H1 (cell line): Measurements from ENCODE around the gene ANKRD24. TPM values are rescaled to one million over a fixed set of nuclear protein-coding genes. Genes with fewer than 3 reads are reported as not detected.

Experiments used
- CTCF ChIA-PET: fragments of 300-600 bp; sonication (Branson Sonifier 250); formaldehyde crosslinking; loops from one replicate; lab custom pipeline; 2021; ENCODE audit not compliant: partially characterized antibody; lab: Charles Lee
- POLR2A ChIA-PET: fragments of 300-600 bp; sonication (Branson Sonifier 250); formaldehyde crosslinking; loops from one replicate; lab custom pipeline; 2021; ENCODE audit warnings: inconsistent platforms; ENCODE audit not compliant: partially characterized antibody; lab: Charles Lee
- DNase-seq, 2 experiments: peaks; one replicate each; pipeline versions ENCODE4 v3.0.0 to v3.0.0-alpha.2; 2010 to 2022; ENCODE audit warnings: low spot score in 2 of 2, low read depth in 1 of 2, mixed read lengths in 1 of 2
- FAIRE-seq: peaks from 2 replicates; lab custom pipeline; 2011; peaks lifted over from hg19 to GRCh38; lab: Jason Lieb, UNC
- H2AFZ ChIP-seq: 2 replicates; pipeline ENCODE4 v1.8.1; 2012; ENCODE audit warnings: low read length, inconsistent platforms
- H2AK5ac ChIP-seq: 2 replicates; pipeline ENCODE4 v1.6.1; 2013; ENCODE audit warnings: low read depth, low read length
- H2BK120ac ChIP-seq: replicated peaks from 2 replicates; pipeline ENCODE3; 2013; ENCODE audit warnings: low read depth, low read length, inconsistent platforms
- H2BK12ac ChIP-seq: 2 replicates; pipeline ENCODE4 v1.6.1; 2013; ENCODE audit warnings: low read depth, low read length
- H2BK15ac ChIP-seq: 2 replicates; pipeline ENCODE4 v1.6.1; 2013; ENCODE audit warnings: low read length
- H2BK20ac ChIP-seq: 2 replicates; pipeline ENCODE4 v1.6.1; 2013; ENCODE audit warnings: low read length
- H2BK5ac ChIP-seq: 2 replicates; pipeline ENCODE4 v1.6.1; 2013; ENCODE audit warnings: low read depth, low read length
- H3K14ac ChIP-seq: 2 replicates; pipeline ENCODE4 v1.6.1; 2013; ENCODE audit warnings: inconsistent platforms; ENCODE audit not compliant: insufficient read length
- H3K18ac ChIP-seq: 2 replicates; pipeline ENCODE4 v1.6.1; 2013; ENCODE audit warnings: low read length; ENCODE audit errors: extremely low read depth
- H3K23ac ChIP-seq: 2 replicates; pipeline ENCODE4 v1.6.1; 2013; ENCODE audit warnings: inconsistent platforms; ENCODE audit not compliant: insufficient read length
- H3K23me2 ChIP-seq: 2 replicates; pipeline ENCODE4 v1.6.1; 2013; ENCODE audit warnings: low read depth, low read length
- H3K27ac ChIP-seq: 2 replicates; pipeline ENCODE4 v1.6.1; 2011; ENCODE audit warnings: low read depth, low read length, inconsistent platforms
- H3K27me3 ChIP-seq, 4 experiments: replicated peaks in 1 of 4; 1 replicate in 1 of 4; 2 replicates in 3 of 4; pipeline versions ENCODE4 v1.6.1 to v1.8.1; 2011 to 2013; ENCODE audit warnings: low read length in 3 of 4, mild to moderate bottlenecking in 3 of 4, inconsistent platforms in 2 of 4, mixed read lengths in 2 of 4, moderate library complexity in 1 of 4; ENCODE audit not compliant: control insufficient read depth in 3 of 4, insufficient read depth in 3 of 4; ENCODE audit errors: extremely low read depth in 1 of 4
- H3K36me3 ChIP-seq, 4 experiments: 2 replicates each; pipeline versions ENCODE4 v1.6.1 to v1.8.1; 2011 to 2013; ENCODE audit warnings: mild to moderate bottlenecking in 4 of 4, low read length in 3 of 4, moderate library complexity in 2 of 4, control low read depth in 1 of 4, inconsistent platforms in 1 of 4; ENCODE audit not compliant: insufficient read depth in 4 of 4, control insufficient read depth in 2 of 4
- H3K4ac ChIP-seq: replicated peaks from 2 replicates; pipeline ENCODE3; 2013; ENCODE audit warnings: low read length, low read depth, mixed read lengths, inconsistent platforms; ENCODE audit not compliant: insufficient read length
- H3K4me1 ChIP-seq, 4 experiments: replicated peaks in 1 of 4; 1 replicate in 1 of 4; 2 replicates in 3 of 4; pipeline versions ENCODE4 v1.6.1 to v1.8.1; 2011 to 2013; ENCODE audit warnings: low read length in 3 of 4, inconsistent platforms in 2 of 4, mixed read lengths in 1 of 4; ENCODE audit not compliant: insufficient read depth in 4 of 4, control insufficient read depth in 3 of 4
- H3K4me2 ChIP-seq, 2 experiments: 2 replicates each; pipeline versions ENCODE4 v1.6.1 to v1.8.1; 2011 to 2013; ENCODE audit warnings: low read depth in 2 of 2, low read length in 2 of 2, control low read depth in 1 of 2, inconsistent platforms in 1 of 2, mild to moderate bottlenecking in 1 of 2; ENCODE audit not compliant: insufficient read depth in 1 of 2
- H3K4me3 ChIP-seq, 4 experiments: fragments of 200-600, 300-600 bp in 1 of 4; sonication (generic), shearing (Covaris generic), sonication (Bioruptor Twin) in 1 of 4; 2 replicates each; pipeline versions ENCODE4 v1.5.1 to v1.8.1; 2011 to 2016; ENCODE audit warnings: low read length in 4 of 4, low read depth in 3 of 4, control low read depth in 2 of 4, inconsistent platforms in 2 of 4, mild to moderate bottlenecking in 2 of 4, mixed read lengths in 1 of 4, moderate library complexity in 1 of 4; ENCODE audit not compliant: insufficient read depth in 2 of 4; ENCODE audit errors: extremely low read depth in 1 of 4
- H3K56ac ChIP-seq: replicated peaks from 2 replicates; pipeline ENCODE3; 2013; ENCODE audit warnings: low read depth, mild to moderate bottlenecking, mixed read lengths, low read length, inconsistent platforms; ENCODE audit not compliant: insufficient read length
- H3K79me1 ChIP-seq: 2 replicates; pipeline ENCODE4 v1.6.1; 2013; ENCODE audit warnings: low read depth, low read length, control low read depth
- H3K79me2 ChIP-seq, 2 experiments: 2 replicates each; pipeline versions ENCODE4 v1.6.1 to v1.8.1; 2012 to 2013; ENCODE audit warnings: low read length in 2 of 2, mild to moderate bottlenecking in 2 of 2, inconsistent platforms in 1 of 2; ENCODE audit not compliant: insufficient read depth in 2 of 2, control insufficient read depth in 1 of 2
- H3K9ac ChIP-seq, 4 experiments: replicated peaks in 1 of 4; 1 replicate in 1 of 4; 2 replicates in 3 of 4; pipeline versions ENCODE4 v1.6.1 to v1.8.1; 2011 to 2013; ENCODE audit warnings: low read depth in 3 of 4, low read length in 3 of 4, control low read depth in 2 of 4, mild to moderate bottlenecking in 2 of 4, moderate library complexity in 2 of 4, inconsistent platforms in 1 of 4; ENCODE audit errors: extremely low read depth in 1 of 4
- H3K9me3 ChIP-seq, 2 experiments: 2 replicates each; pipeline versions ENCODE4 v1.6.1 to v1.8.1; 2012 to 2013; ENCODE audit warnings: mild to moderate bottlenecking in 2 of 2, moderate library complexity in 2 of 2, control low read depth in 1 of 2, inconsistent platforms in 1 of 2, low read depth in 1 of 2, low read length in 1 of 2, mixed read lengths in 1 of 2; ENCODE audit not compliant: insufficient read depth in 2 of 2
- H4K20me1 ChIP-seq, 2 experiments: replicated peaks in 1 of 2; 2 replicates each; pipeline versions ENCODE3 to v1.8.1; 2011 to 2013; ENCODE audit warnings: inconsistent platforms in 2 of 2, low read length in 2 of 2, mild to moderate bottlenecking in 1 of 2; ENCODE audit not compliant: insufficient read depth in 2 of 2, control insufficient read depth in 1 of 2
- H4K5ac ChIP-seq: 2 replicates; pipeline ENCODE4 v1.6.1; 2013; ENCODE audit warnings: low read length, low read depth, mixed read lengths, inconsistent platforms; ENCODE audit not compliant: insufficient read length
- H4K8ac ChIP-seq: 2 replicates; pipeline ENCODE4 v1.8.0; 2013; ENCODE audit warnings: mild to moderate bottlenecking, moderate library complexity, low read length, inconsistent platforms; ENCODE audit not compliant: insufficient read depth; ENCODE audit errors: extremely low read depth
- H4K91ac ChIP-seq: replicated peaks from 2 replicates; pipeline ENCODE3; 2013; ENCODE audit warnings: low read length, mixed read lengths, inconsistent platforms; ENCODE audit not compliant: insufficient read length
- CTCF ChIP-seq, 3 experiments: IDR thresholded peaks; 1 replicate in 2 of 3; 2 replicates in 1 of 3; pipeline versions ENCODE4 v1.5.1 to v1.6.1; 2011; ENCODE audit warnings: low read length in 3 of 3, mild to moderate bottlenecking in 3 of 3, inconsistent platforms in 2 of 3, low read depth in 1 of 3, moderate library complexity in 1 of 3; ENCODE audit not compliant: insufficient read depth in 1 of 3; ENCODE audit errors: control extremely low read depth in 1 of 3
- GABPA ChIP-seq: IDR thresholded peaks from 2 replicates; pipeline ENCODE4 v1.6.1; 2011; ENCODE audit warnings: mild to moderate bottlenecking, low read length, moderate library complexity, borderline replicate concordance; ENCODE audit not compliant: insufficient read depth
- KDM1A ChIP-seq: fragments of 200-600, 300-600 bp; sonication (generic); IDR thresholded peaks from 2 replicates; pipeline ENCODE4 v1.7.1; 2016; ENCODE audit warnings: mild to moderate bottlenecking, low read length, borderline replicate concordance
- KDM4A ChIP-seq: IDR thresholded peaks from one replicate; pipeline ENCODE4 v1.7.1; 2012; ENCODE audit warnings: low read depth, mild to moderate bottlenecking, moderate library complexity, low read length, inconsistent platforms; ENCODE audit not compliant: severe bottlenecking
- KDM5A ChIP-seq: fragments of 200-600 bp; IDR thresholded peaks from 2 replicates; pipeline ENCODE4 v1.7.1; 2012; ENCODE audit warnings: mild to moderate bottlenecking, low read length, inconsistent platforms, mixed read lengths
- PHF8 ChIP-seq: fragments of 200-600 bp; sonication (generic); conservative IDR thresholded peaks from 2 replicates; pipeline ENCODE4 v1.7.1; 2012; ENCODE audit warnings: low read depth, mild to moderate bottlenecking, inconsistent platforms, low read length, moderate library complexity
- SAP30 ChIP-seq: fragments of 300-600 bp; sonication (generic); IDR thresholded peaks from 2 replicates; pipeline ENCODE4 v1.7.1; 2012; ENCODE audit warnings: low read length, moderate library complexity, mild to moderate bottlenecking, inconsistent platforms; ENCODE audit not compliant: insufficient read depth, insufficient replicate concordance
- TCF12 ChIP-seq: IDR thresholded peaks from 2 replicates; pipeline ENCODE4 v1.6.1; 2011; ENCODE audit warnings: low read depth, mild to moderate bottlenecking, low read length
- WGBS, 2 experiments: shearing (Covaris generic) in 1 of 2; methylation state at CpG; one replicate each; pipeline versions ENCODE4 v1.1.6 to v1.1.7; 2013 to 2015; ENCODE audit warnings: low lambda C conversion rate in 2 of 2, mixed read lengths in 2 of 2, inconsistent platforms in 1 of 2, low coverage in 1 of 2, missing lambda C conversion rate in 1 of 2; ENCODE audit not compliant: insufficient replicate concordance in 2 of 2, insufficient coverage in 1 of 2, insufficient read length in 1 of 2; ENCODE audit errors: extremely low coverage in 1 of 2, missing lambda C conversion rate in 1 of 2; 5-methylcytosine and 5-hydroxymethylcytosine counted together
- polyA plus RNA-seq, 7 experiments: library from polyadenylated mRNA; depleted of rRNA in 3 of 7; stranded (reverse) in 5 of 7; unstranded in 2 of 7; fragments of >200 nt in 5 of 7; fragments of 200-250 nt in 2 of 7; gene quantifications; 1 replicate in 5 of 7; 2 replicates in 1 of 7; 4 replicates in 1 of 7; pipeline versions ENCODE4 v1.2.1 to v1.2.3, GENCODE V29; 2011 to 2013; ENCODE audit warnings: missing spikeins in 2 of 7, mixed read lengths in 2 of 7
- total RNA-seq: library from RNA; stranded (reverse); fragmentation: NEBNext Ultra II Directional; extraction: Animal tissue kit (Norgen Biotek cat#: 25700); gene quantifications from 2 replicates; pipeline ENCODE4 v1.2.1, GENCODE V29; 2021
- TF ChIP-seq, protein P1 (sequence below): IDR thresholded peaks from 2 replicates; pipeline ENCODE4 v1.6.1; 2012; ENCODE audit warnings: inconsistent platforms

ANKRD24 gene
- total and polyA plus RNA-seq, 2 of the 8 experiments (the other 6 are each of a cell fraction or from before 2014, with no cell fraction given) = 7.6 to 14.1 TPM

DNA sequence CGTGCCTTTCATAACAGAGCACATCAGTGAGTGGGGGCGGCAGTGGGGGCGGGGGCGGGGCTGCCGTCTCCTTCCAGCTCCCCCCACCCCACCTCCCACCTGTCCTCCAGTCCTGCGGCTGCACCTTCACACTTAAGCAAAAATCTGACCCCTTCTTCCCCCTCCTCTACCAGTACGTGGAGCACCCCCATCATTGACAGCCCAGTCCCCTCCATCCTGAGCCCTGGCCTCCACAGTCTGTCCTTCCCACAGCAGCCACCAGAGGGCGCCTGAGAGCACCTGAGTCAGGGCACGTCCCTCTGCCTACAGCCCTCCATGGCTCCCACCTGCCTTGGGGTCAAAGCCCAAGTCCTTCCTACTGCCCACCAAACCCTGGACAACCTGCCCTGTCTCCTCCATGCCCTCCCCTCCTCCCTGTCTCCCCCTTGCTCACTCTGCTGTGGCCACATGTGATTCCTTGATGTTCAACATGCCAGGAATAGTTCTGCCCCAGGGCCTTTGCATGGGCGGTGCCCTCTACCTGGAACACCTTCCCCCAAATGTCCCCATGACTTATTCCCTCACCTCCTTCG lies 50.9 kb downstream of the ANKRD24 start:
- WGBS, 2 experiments = 68% methylated on average over 9 of the region's 11 CpGs; no CpG with 5 or more reads in 1 of the 2 experiments
- no peak overlapping the region for H3K56ac ChIP-seq
- DNase-seq = peak in 1 of 2 experiments; percentile 98
- H3K18ac ChIP-seq = no peak overlapping the region
- no peaks in the 10 kb centered on the region for H3K36me3 ChIP-seq
- H3K14ac ChIP-seq = no peak overlapping the region
- H3K9me3 ChIP-seq = no peaks in the 10 kb centered on the region
- no peak overlapping the region for H2AFZ ChIP-seq
- FAIRE-seq = no peak
- H3K4ac ChIP-seq = no peak overlapping the region
- 0 out of 2 replicates have a peak overlapping the region, but pooled peaks have one; percentile 68 for H2BK12ac ChIP-seq
- no peak overlapping the region for H4K91ac ChIP-seq
- H2BK120ac ChIP-seq = no peak overlapping the region
- H2BK15ac ChIP-seq = no peak overlapping the region
- no peak overlapping the region for H2AK5ac ChIP-seq
- POLR2A ChIA-PET = interaction anchor here (1.0 to 1.9 kb wide), 2 partner anchors 14 to 248 kb away, joined by 5 to 8 read pairs; partner anchors contain the start of genes EEF2 and YJU2
- no peak overlapping the region for H2BK20ac ChIP-seq
- no peak overlapping the region for H3K23ac ChIP-seq
- H4K5ac ChIP-seq = no peak overlapping the region
- H3K4me1 ChIP-seq = peaks cover 0 to 7% (median 3%) of the 10 kb centered on the region in 4 experiments; a peak in 3 of 7 replicates
- no peaks in the 10 kb centered on the region for H3K27me3 ChIP-seq
- no peak overlapping the region for H4K8ac ChIP-seq
- CTCF ChIA-PET = interaction anchor here (0.6 to 4.4 kb wide), 25 partner anchors 9 to 291 kb away, joined by 3 to 25 read pairs (median 4); partner anchors contain the start of gene YJU2
- H3K79me1 ChIP-seq = no peaks in the 10 kb centered on the region
- no peaks in the 10 kb centered on the region; the same call in 1 of the 2 replicates for H3K23me2 ChIP-seq
- H3K4me3 ChIP-seq = no peak overlapping the region
- no peak overlapping the region for H2BK5ac ChIP-seq
- no peak overlapping the region for H3K9ac ChIP-seq
- no peaks in the 10 kb centered on the region for H3K79me2 ChIP-seq
- no peaks in the 10 kb centered on the region for H4K20me1 ChIP-seq
- no peak overlapping the region for H3K27ac ChIP-seq
- no peak overlapping the region for H3K4me2 ChIP-seq
- TF ChIP-seq GABPA (peak; percentile 59; the same call in 1 of the 2 replicates), SAP30 (no peak), PHF8 (no peak), TCF12 (no peak), KDM4A (no peak), KDM5A (no peak), CTCF (IDR thresholded peaks at IDR 0.05; ENCODE audit: control extremely low read depth in 1 of 3, insufficient read depth in 1 of 3, low read depth in 1 of 3, low read length in 3 of 3) (peak; percentile 80 to 97 (median 96)), KDM1A (peak; percentile 100)
- TF ChIP-seq, protein P1, sequence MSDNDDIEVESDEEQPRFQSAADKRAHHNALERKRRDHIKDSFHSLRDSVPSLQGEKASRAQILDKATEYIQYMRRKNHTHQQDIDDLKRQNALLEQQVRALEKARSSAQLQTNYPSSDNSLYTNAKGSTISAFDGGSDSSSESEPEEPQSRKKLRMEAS = peak; percentile 47
